HG02840 (cell line): ENCODE results near the gene CACNB4.
"Not testable (repeated sequence)": the region's sequence is repeated elsewhere in the genome, so short reads cannot be mapped to it uniquely, and the experiment has no call there.

Experiments used
- ATAC-seq: cut with Tn5 transposase; IDR thresholded peaks from one replicate; pipeline ENCODE4 v1.9.1; 2021; ENCODE audit warnings: mild to moderate bottlenecking, moderate library complexity, moderate number of reproducible peaks; ENCODE audit not compliant: unreplicated experiment, low FRiP score

The CACNB4 gene

GRCh38 chr2:152090726-152091125 is 8.1 kb downstream of the CACNB4 start:
- ATAC-seq, result not testable (repeated sequence)

DNA sequence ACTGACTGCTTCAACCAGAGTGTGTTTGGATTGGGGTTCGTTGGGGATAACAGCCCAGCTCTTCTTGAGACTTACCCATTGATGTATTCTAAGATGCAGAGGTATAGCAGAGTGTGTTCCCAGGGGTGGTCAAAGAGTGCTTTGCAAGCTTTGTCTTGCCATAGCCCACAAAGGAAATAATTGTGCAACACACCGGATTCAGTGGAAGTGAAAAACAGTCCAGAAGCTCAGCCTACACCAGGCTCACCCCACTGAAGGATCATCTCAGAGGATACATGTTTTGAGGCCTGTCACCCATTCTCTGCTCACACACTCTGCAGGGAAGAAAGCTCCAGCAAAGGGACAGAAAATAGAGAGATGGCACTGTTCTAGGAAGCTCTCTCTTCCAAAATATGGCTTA is 9.6 kb downstream of the CACNB4 start:
- no peak for ATAC-seq

DNA sequence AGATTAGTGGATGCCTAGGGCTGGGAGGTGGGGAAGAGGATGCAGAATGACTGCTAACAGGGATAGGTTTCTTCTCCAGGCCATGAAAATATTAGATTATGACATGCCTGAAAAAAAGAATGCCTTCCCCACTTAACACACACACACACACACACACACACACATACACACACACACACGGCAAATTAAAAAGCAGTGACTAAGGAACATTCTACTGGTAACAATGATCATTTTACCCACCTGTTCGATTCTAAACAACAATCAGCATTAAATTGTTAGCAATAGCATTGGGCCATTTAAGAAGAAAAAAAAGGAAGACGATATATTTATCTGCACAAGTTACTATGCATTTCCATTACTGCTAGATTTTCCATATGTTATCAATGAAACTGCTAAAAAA is 10.8 kb downstream of the CACNB4 start:
- no peak for ATAC-seq

GRCh38 chr2:152086231-152086630 is 12.6 kb downstream of the CACNB4 start:
- ATAC-seq, result no peak

DNA sequence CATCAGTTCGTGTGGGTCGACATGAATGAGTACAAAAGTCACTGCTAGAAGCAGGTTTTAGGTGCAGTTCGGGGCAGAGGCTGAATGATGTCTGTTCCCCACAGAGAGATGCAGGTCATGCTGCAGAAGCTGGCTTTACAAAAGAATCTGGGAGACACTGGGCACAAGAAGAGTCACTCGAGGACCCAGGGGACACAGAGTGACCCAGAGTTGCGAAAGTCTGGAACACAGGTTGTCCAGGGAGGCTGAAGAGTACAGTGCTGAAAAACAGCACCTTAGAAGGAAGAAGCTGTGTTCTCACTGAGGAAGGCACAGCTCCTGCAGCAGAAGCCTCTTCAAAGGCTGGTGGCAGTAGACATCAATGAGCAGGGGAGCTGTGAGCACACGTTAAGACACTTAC is 14.8 kb downstream of the CACNB4 start:
- no peak for ATAC-seq

DNA sequence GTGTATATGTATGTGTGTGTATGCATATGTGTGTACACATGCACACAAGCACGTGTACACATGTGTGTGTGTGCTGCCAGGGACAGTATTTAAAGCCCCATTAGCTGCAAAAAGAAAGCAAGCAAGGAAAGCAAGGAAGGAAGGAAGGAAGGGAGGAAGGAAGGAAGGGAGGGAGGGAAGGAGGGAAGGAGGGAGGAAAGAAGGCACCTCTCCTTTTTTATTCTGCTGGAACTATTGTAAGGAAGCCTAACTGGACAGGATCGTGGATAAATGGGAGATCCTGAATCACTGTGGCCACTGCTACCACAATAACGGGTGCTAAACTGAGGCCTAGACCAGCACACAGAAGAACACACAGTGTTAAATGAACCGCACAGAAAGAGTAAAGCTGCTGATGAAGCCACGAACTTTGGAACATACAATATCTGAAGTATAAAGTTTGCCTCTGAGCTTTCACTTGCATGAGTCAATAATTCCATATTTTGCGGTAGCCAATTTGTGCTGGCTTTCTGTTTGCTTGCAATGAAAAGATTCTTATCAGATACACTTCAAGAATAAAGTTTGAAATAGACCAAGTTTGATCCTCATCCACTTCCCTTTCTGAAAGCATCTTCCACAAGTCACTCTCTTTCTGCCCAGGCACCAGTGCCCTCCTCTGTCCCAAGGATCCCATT is 15.5 kb downstream of the CACNB4 start:
- ATAC-seq, result no peak

GRCh38 chr2:152078662-152079061 is 20.2 kb downstream of the CACNB4 start:
- ATAC-seq, result no peak

DNA sequence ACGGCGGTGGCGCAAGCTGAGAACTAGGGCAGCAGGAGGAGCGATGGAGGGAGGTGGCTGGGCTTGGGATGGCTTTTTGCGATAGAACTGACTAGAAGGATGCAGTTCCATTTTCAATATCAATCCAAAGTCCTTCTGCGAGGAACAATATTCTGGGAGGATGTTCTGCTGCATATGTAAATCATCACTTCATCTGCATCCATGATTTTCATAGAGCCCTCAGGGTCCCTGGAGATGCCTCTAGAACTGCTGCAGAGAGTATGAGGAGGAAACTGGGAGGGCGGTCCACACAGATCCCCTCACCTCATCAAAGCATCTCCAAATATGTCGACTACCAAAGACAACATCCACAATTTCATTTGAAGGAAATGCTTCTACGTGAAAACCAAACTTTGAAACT is 20.8 kb downstream of the CACNB4 start:
- no peak for ATAC-seq

DNA sequence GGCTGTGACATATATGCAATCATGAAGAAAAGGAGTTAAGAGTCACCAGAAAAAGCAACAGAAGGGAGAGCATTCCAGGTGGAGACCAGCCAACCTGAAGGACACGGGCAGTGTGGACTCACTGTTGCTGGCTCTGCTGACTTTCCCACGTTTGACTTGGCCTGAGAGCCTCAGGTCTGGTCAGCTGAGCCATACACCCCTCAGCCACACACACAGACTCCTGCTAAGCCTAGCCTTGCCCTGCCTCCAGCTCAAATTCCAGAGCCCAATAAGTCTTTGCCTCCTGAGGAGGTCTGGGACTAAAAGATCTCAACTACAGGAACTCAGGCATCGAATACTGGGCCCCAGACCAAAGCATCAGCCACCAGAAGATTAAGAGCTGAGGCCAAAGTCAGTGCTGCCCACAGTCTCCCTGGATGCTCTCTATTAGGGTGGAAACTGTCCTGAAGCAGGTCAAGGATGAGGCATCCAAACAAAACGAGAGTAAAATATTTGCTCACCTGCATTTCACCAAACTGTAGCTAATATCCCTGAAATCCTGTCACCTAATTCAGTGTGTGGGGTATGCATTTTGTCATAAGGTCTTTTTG is 23.3 kb downstream of the CACNB4 start:
- ATAC-seq, result no peak

- no peak for ATAC-seq
Observed at GRCh38 chr2:152072011-152072410, 26.8 kb downstream of the CACNB4 start.

DNA sequence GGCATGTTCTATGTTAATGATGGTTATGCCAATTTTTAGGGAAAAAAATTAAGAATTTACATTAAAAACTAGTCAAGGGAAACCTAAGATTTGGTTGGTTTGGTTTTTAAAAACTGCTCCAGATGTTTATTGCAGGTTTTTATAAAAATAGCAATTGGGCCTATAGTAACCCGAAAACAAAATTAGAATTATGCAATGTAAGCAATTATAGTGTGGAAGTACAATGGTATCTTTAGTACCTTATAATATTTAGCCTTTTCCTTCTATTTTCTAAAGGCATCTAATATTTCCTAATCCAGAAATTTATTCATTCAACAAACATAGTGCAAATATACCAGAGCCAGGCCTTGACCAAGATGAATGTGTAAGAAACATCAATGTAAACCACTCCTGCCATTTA is 27.3 kb downstream of the CACNB4 start:
- ATAC-seq, result no peak

- no peak for ATAC-seq
Observed at GRCh38 chr2:152071092-152071491, 27.8 kb downstream of the CACNB4 start.

DNA sequence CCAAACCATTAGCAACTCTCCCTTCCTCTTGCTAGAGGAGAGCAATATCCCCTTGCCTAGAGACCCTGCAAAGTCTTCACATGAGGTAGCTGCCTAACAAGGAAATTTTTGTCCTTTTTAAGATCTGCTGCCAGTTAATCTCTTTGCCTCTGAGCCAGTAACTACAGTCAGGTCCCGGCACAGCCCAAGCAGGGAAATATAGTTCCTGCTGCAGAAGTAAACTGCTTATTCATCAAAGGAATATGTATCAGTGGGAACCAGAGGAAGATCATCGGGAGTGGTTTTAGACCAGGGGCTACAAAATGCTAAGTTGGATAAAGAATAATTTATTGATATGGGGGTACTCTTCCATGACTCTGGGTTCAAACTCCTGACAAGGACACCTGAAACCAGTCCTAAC is 30.6 kb downstream of the CACNB4 start:
- no peak for ATAC-seq

DNA sequence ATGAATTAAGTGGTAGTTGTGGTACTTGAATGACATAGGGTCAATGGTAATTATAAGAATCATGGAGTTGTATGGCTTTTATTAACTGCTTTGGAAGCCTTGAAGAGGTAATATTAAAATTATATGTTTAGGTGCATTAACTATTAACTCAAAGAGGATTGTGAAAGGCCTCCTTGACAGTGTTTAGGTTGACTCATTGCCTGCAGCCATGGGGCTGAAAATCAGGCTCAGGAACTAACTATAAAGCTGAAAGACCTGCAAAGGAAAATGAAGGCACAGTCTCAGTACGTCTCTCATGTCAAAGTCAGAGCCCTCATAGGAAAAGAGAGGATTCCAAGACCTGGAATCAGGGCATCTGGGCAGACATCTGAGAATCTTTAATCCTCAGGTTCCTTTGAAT is 31.0 kb downstream of the CACNB4 start:
- no peak for ATAC-seq

DNA sequence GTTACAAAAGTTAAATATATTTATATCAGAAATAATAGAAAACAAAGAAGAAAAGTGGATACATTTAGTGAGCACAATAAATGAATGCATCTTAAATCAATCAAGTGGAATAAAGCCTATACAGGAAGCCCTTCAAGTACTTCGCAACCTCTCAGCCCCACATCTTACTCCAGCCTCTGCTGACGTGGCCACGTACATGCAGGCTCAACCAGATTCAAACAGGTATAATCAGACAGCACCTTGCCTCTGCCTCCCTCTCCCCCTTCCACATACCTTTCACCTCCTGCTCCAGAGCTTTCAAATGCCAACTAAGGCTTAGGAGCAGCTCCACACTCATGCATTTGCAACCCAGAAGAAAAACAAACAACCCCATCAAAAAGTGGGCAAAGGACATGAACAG is 32.9 kb downstream of the CACNB4 start:
- ATAC-seq, result no peak

GRCh38 chr2:152064001-152064400 is 34.8 kb downstream of the CACNB4 start:
- ATAC-seq, result no peak

GRCh38 chr2:152063325-152063924 is 35.4 kb downstream of the CACNB4 start:
- no peak for ATAC-seq

GRCh38 chr2:152062125-152063091 is 36.4 kb downstream of the CACNB4 start:
- peak; percentile 56 for ATAC-seq

DNA sequence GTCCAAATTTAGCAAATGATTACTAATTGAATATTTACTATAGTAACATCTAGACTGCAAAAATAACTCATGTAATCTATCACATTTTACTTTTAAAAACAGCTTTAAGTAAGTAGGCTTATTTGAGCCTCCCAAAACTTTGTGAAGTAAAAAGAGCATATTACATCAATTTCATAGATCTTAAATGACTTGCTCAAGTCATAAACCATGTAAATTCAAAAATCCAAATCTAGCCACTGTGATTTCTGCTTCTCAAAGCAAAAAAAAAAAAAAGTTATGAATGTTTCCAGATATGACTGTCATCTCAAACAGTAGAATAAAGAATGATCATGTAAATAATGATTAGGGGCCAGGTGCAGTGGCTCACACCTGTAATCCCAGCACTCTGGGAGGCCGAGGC is 37.5 kb downstream of the CACNB4 start:
- no peak for ATAC-seq

DNA sequence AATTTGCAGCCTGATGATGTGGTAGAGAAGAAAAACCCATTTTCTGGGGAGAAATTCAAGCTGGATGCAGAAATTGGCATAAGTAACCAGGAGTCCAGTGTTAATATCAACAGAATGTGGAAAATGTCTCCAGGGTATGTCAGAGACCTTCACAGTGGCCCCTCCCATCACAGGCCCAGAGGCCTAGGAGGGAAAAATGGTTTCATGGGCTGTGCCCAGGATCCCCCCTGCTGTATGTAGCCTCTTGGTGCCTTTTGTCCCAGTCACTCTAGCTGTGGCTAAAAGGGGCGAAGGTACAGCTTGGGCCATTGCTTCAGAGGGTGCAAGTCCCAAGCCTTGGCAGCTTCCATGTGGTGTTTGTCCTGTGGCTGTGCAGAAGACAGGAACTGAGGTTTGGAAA is 40.2 kb downstream of the CACNB4 start:
- ATAC-seq, result no peak

- no peak for ATAC-seq
Observed at GRCh38 chr2:152056418-152056817, 42.4 kb downstream of the CACNB4 start.
